OCI-LY1 (cell line): ENCODE measurements around the gene PTPN14.

Experiments used
- H2AFZ ChIP-seq: fragments of 200-600 bp; sonication (generic), shearing (Covaris generic); 2 replicates; pipeline ENCODE4 v1.6.0; 2014; ENCODE audit warnings: antibody characterized with exemption, mild to moderate bottlenecking, low read length
- H3F3A ChIP-seq: fragments of 200-600 bp; sonication (generic), shearing (Covaris generic); 2 replicates; pipeline ENCODE4 v1.6.0; 2014; ENCODE audit warnings: mild to moderate bottlenecking, antibody characterized with exemption, low read length, moderate library complexity; ENCODE audit not compliant: insufficient read depth
- H3K27ac ChIP-seq: fragments of 200-600 bp; sonication (generic); 2 replicates; pipeline ENCODE4 v1.5.1; 2014; ENCODE audit warnings: low read length, mixed run types, mild to moderate bottlenecking, low read depth; ENCODE audit not compliant: poor library complexity, severe bottlenecking
- H3K27me3 ChIP-seq: fragments of 200-600 bp; sonication (generic); 2 replicates; pipeline ENCODE4 v1.6.0; 2014; ENCODE audit warnings: antibody characterized with exemption, mild to moderate bottlenecking, low read length, moderate library complexity; ENCODE audit not compliant: insufficient read depth
- H3K36me3 ChIP-seq: fragments of 200-600 bp; sonication (generic); 2 replicates; pipeline ENCODE4 v1.6.1; 2014; ENCODE audit warnings: mild to moderate bottlenecking, antibody characterized with exemption, low read length, moderate library complexity, mixed read lengths; ENCODE audit not compliant: insufficient read depth
- H3K4me1 ChIP-seq: fragments of 200-600 bp; sonication (generic); 2 replicates; pipeline ENCODE4 v1.5.1; 2014; ENCODE audit warnings: mild to moderate bottlenecking, low read length, moderate library complexity; ENCODE audit not compliant: insufficient read depth, severe bottlenecking
- H3K4me2 ChIP-seq: fragments of 200-600 bp; sonication (generic), shearing (Covaris generic); 2 replicates; pipeline ENCODE4 v1.6.1; 2014; ENCODE audit warnings: low read length
- H3K4me3 ChIP-seq: fragments of 200-600 bp; sonication (generic); 2 replicates; pipeline ENCODE4 v1.5.1; 2014; ENCODE audit warnings: low read length, low read depth, mild to moderate bottlenecking, mixed read lengths; ENCODE audit not compliant: poor library complexity, severe bottlenecking
- H3K79me2 ChIP-seq: fragments of 200-600 bp; shearing (Covaris generic); 2 replicates; pipeline ENCODE4 v1.6.1; 2016; ENCODE audit warnings: mixed run types, low read length, mixed read lengths; ENCODE audit not compliant: insufficient read depth
- H3K9ac ChIP-seq: fragments of 200-600 bp; sonication (generic), shearing (Covaris generic); 2 replicates; pipeline ENCODE4 v1.6.1; 2014; ENCODE audit warnings: mild to moderate bottlenecking, low read length, mixed read lengths
- H3K9me2 ChIP-seq: fragments of 200-600 bp; sonication (generic), shearing (Covaris generic); 2 replicates; pipeline ENCODE4 v1.6.1; 2014; ENCODE audit warnings: low read depth, mild to moderate bottlenecking, low read length, mixed read lengths
- H3K9me3 ChIP-seq: fragments of 200-600 bp; shearing (Covaris generic); 2 replicates; pipeline ENCODE4 v1.6.1; 2014; ENCODE audit warnings: low read length, mixed read lengths
- H4K20me1 ChIP-seq: fragments of 200-600 bp; sonication (generic), shearing (Covaris generic); 2 replicates; pipeline ENCODE4 v1.6.0; 2016; ENCODE audit warnings: mild to moderate bottlenecking, low read length; ENCODE audit not compliant: insufficient read depth
- CTCF ChIP-seq: fragments of 200-600 bp; sonication (generic), shearing (Covaris generic); IDR thresholded peaks from 2 replicates; pipeline ENCODE4 v1.5.1; 2017; ENCODE audit warnings: mild to moderate bottlenecking, antibody characterized with exemption, low read length, moderate library complexity, mixed read lengths
- EZH2 ChIP-seq: fragments of 200-600 bp; sonication (generic), shearing (Covaris generic); IDR thresholded peaks from 2 replicates; pipeline ENCODE4 v1.8.0; 2017; ENCODE audit warnings: borderline replicate concordance, mixed run types, mild to moderate bottlenecking, antibody characterized with exemption, low read length, moderate library complexity, mixed read lengths

Gene PTPN14

GRCh38 chr1:214541693-214542092, 9.7 kb downstream of the PTPN14 start:
- Histone ChIP-seq H3K27me3 (no peaks in the 10 kb centered on the region), H3K4me3 (no peak overlapping the region), H3K79me2 (no peaks in the 10 kb centered on the region), H4K20me1 (no peaks in the 10 kb centered on the region), H3K9ac (no peak overlapping the region), H3K4me1 (no peaks in the 10 kb centered on the region), H3K9me3 (no peaks in the 10 kb centered on the region), H3K9me2 (no peaks in the 10 kb centered on the region), H3K36me3 (no peaks in the 10 kb centered on the region), H3K27ac (no peak overlapping the region), H2AFZ (no peak overlapping the region), H3F3A (no peaks in the 10 kb centered on the region), H3K4me2 (no peak overlapping the region)
- TF ChIP-seq CTCF (no peak), EZH2 (no peak)

- H3K36me3 ChIP-seq, result no peaks in the 10 kb centered on the region
- no peak overlapping the region for H3K9ac ChIP-seq
- no peak overlapping the region for H2AFZ ChIP-seq
- no peaks in the 10 kb centered on the region for H3K79me2 ChIP-seq
- H4K20me1 ChIP-seq, result no peaks in the 10 kb centered on the region
- no peak overlapping the region for H3K4me3 ChIP-seq
- H3K27me3 ChIP-seq, result no peaks in the 10 kb centered on the region
- no peak overlapping the region for H3K4me2 ChIP-seq
- H3K9me2 ChIP-seq, result no peaks in the 10 kb centered on the region
- no peaks in the 10 kb centered on the region for H3F3A ChIP-seq
- TF ChIP-seq CTCF, result no peak
- no peak for TF ChIP-seq EZH2
- no peaks in the 10 kb centered on the region for H3K4me1 ChIP-seq
- H3K9me3 ChIP-seq, result no peaks in the 10 kb centered on the region
- no peak overlapping the region for H3K27ac ChIP-seq
Observed at GRCh38 chr1:214541206-214541605, 10.2 kb downstream of the PTPN14 start.

GRCh38 chr1:214540324-214540723, 11.1 kb downstream of the PTPN14 start:
- Histone ChIP-seq H3K4me1 (no peaks in the 10 kb centered on the region), H3K4me3 (no peak overlapping the region), H3K9me2 (no peaks in the 10 kb centered on the region), H3K9ac (no peak overlapping the region), H4K20me1 (no peaks in the 10 kb centered on the region), H3K27ac (no peak overlapping the region), H3F3A (no peaks in the 10 kb centered on the region), H3K9me3 (no peaks in the 10 kb centered on the region), H3K36me3 (no peaks in the 10 kb centered on the region), H3K4me2 (no peak overlapping the region), H3K27me3 (no peaks in the 10 kb centered on the region), H2AFZ (no peak overlapping the region), H3K79me2 (no peaks in the 10 kb centered on the region)
- TF ChIP-seq CTCF (no peak), EZH2 (no peak)
